ENCODE measurements around the gene PTCH2.

Gene PTCH2

GRCh38 chr1:44832056-44832705, 10.9 kb downstream of the PTCH2 start:
- in situ Hi-C loops (cut with HindIII; ENCODE audit: low sequenced_read_pairs) = no loop called here
- H3K4me3 ChIP-seq (ENCODE audit: low read depth, low read length) = no peak overlapping the region
- DNase-seq (ENCODE audit: low read depth, low spot score) = no peak
- TF ChIP-seq, protein P1, sequence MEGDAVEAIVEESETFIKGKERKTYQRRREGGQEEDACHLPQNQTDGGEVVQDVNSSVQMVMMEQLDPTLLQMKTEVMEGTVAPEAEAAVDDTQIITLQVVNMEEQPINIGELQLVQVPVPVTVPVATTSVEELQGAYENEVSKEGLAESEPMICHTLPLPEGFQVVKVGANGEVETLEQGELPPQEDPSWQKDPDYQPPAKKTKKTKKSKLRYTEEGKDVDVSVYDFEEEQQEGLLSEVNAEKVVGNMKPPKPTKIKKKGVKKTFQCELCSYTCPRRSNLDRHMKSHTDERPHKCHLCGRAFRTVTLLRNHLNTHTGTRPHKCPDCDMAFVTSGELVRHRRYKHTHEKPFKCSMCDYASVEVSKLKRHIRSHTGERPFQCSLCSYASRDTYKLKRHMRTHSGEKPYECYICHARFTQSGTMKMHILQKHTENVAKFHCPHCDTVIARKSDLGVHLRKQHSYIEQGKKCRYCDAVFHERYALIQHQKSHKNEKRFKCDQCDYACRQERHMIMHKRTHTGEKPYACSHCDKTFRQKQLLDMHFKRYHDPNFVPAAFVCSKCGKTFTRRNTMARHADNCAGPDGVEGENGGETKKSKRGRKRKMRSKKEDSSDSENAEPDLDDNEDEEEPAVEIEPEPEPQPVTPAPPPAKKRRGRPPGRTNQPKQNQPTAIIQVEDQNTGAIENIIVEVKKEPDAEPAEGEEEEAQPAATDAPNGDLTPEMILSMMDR (IDR thresholded peaks at IDR 0.05; ENCODE audit: low read depth, low read length) = no peak

DNA sequence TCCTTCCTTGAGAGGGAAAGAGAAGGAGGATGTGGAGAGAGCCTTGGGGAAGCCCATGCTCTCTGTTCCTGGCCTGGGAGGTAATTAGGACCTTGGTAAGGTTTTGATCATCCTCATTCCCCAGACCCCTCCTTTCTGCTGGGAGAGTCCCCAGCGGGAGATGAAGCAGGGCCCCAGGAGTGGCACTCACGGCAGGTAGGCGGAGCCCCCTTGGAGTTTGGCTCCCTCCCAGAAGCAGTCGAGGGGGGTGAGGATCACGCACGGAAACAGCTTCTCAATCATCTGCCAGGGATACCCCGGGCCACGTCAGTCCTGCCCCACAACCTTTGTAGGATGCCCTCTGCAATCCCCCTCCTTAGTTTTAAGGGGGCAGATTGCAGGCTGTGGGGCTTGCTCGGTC, 11.5 kb downstream of the PTCH2 start:
- no peak overlapping the region for H3K4me3 ChIP-seq (ENCODE audit: low read depth, low read length)
- no peak for DNase-seq (ENCODE audit: low read depth, low spot score)
- TF ChIP-seq, protein P1 (IDR thresholded peaks at IDR 0.05; ENCODE audit: low read depth, low read length) = no peak
- in situ Hi-C loops (cut with HindIII; ENCODE audit: low sequenced_read_pairs) = no loop called here

GRCh38 chr1:44830900-44831304, 12.2 kb downstream of the PTCH2 start:
- H3K4me3 ChIP-seq (ENCODE audit: low read depth, low read length) = no peak overlapping the region
- in situ Hi-C loops (cut with HindIII; ENCODE audit: low sequenced_read_pairs) = no loop called here
- no peak for DNase-seq (ENCODE audit: low read depth, low spot score)
- TF ChIP-seq, protein P1 (IDR thresholded peaks at IDR 0.05; ENCODE audit: low read depth, low read length) = no peak

DNA sequence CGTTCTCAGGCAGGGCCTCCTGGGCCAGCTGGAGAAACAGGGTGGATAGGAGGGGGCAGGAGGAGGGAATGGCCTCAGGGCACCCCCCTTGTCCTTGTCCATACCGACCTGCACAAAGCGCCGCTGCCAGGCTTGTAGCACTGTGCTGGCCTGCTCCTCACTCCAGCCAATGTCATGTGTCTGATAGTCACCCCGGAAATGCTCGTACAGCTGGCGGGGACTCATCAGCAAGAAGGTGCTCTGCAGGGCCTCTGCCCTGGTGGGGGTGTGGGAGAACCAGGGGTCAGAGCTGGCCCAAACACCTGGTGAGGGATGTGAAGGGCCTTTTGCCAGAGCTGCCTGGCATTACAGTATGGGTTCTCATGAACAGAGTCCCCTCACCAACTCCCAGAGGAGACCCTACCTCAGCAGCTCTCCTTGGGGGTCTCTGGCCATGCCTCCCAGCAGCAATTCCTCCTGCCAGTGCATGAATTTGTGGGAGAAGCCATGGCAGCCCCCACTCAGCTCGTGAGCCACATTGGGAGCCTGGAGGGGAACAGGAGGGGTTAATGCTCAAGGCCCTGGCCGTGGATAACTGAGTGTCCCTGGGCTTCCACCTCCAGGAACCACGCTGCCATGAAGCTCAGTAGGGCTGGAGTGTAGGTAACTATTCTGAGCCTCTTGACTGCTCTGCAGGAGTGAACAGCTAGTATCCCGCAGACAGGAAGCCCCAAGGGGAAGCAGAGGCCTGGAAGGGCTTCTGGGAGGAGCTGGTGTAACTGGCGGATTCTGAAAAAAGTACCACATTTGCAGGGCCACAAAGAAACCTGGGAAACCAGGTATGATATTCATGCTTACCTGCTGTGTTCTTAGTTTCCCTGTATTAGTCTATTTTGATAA, 13.3 kb downstream of the PTCH2 start:
- no peak overlapping the region for H3K4me3 ChIP-seq (ENCODE audit: low read depth, low read length)
- DNase-seq (ENCODE audit: low read depth, low spot score) = no peak
- TF ChIP-seq, protein P1 (IDR thresholded peaks at IDR 0.05; ENCODE audit: low read depth, low read length) = no peak

DNA sequence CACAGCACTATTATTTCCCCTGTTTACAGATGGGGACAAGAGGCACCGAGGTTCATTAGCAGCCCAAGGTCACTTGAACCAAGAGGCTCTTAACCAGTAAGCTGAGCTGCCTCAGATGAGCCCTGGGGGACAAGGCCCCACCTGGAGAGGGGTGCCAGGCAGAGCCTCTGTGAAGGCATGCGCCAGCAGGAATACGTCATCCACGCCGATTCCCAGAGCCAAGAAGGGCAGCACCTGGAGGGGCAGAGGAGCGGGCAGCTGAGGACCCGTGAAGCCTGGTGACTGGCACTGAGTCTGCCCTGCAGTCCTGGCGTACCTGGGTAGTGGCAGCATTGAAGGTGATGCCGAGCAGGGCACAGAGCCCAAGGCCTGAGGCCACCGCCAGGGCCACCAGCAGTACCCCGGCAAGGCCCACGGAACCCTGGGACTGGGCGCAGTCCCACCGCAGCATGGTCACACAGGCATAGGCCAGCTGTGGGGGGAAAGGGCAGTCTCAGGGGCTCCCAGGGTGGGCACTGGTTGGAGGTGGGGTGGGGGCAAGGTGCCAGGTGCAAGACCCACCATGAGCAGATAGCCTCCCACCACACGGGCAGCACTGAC, 14.1 kb downstream of the PTCH2 start:
- DNase-seq (ENCODE audit: low read depth, low spot score) = no peak
- no peak overlapping the region for H3K4me3 ChIP-seq (ENCODE audit: low read depth, low read length)
- TF ChIP-seq, protein P1 (IDR thresholded peaks at IDR 0.05; ENCODE audit: low read depth, low read length) = no peak
- in situ Hi-C loops (cut with HindIII; ENCODE audit: low sequenced_read_pairs) = no loop called here

More for the DNA sequence above, 13.3 kb downstream of the PTCH2 start:
- in situ Hi-C loops (cut with HindIII; ENCODE audit: low sequenced_read_pairs) = no loop called here

DNA sequence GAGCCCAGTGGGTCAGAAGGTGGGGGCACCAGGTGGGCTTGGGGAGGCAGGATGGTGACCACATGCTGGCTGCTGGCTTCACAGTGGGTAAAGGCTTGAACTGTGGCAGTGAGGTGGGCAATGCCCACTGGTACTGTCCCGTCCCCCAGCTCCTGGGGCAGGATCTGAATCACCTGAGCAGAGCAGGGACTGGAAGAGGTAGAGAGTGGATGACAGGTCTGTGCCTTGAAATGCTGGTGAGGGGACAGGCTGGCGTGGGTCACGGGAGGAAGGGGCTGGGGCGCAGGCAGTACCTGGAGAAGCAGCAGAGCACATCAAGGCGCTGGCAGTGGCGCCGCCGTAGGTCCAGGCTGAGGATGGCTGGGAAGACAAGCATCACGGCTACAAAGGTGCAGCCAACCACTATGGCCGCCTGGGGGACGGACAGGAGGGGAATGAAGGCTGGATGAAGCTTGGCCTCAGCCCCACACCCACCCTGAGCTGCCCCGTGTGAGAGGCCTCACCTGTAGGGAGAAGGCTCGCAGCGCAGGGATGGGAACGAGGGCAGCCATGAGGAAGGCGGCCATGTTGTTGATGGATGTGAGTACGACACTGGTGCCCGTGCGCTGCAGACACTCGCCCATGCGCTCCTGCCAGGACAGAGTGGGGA, 14.9 kb downstream of the PTCH2 start:
- no peak overlapping the region for H3K4me3 ChIP-seq (ENCODE audit: low read depth, low read length)
- in situ Hi-C loops (cut with HindIII; ENCODE audit: low sequenced_read_pairs) = no loop called here
- no peak for DNase-seq (ENCODE audit: low read depth, low spot score)
- TF ChIP-seq, protein P1 (IDR thresholded peaks at IDR 0.05; ENCODE audit: low read depth, low read length) = no peak
